Activated CD4-positive, alpha-beta memory T cell treated with anti-CD3 and anti-CD28 coated beads for 36 hours (primary cell): ENCODE measurements around the gene PHF5A. TPM values are rescaled to one million over a fixed set of nuclear protein-coding genes. Genes with fewer than 3 reads are reported as not detected.

Experiments
- CTCF ChIA-PET: fragments of 350-600 bp; sonication (Branson Sonifier 250); formaldehyde crosslinking; loops from one replicate; lab custom pipeline; 2021; ENCODE audit warnings: antibody characterized with exemption, inconsistent platforms; lab: Charles Lee
- POLR2A ChIA-PET: fragments of 350-600 bp; sonication (Branson Sonifier 250); formaldehyde crosslinking; loops from one replicate; lab custom pipeline; 2021; ENCODE audit warnings: antibody characterized with exemption; lab: Charles Lee
- DNase-seq: peaks from one replicate; pipeline ENCODE4 v3.0.0-alpha.2; 2020
- H3K27ac Mint-ChIP-seq: one replicate; pipeline ENCODE4 v1.8.0; 2021; ENCODE audit warnings: mixed read lengths
- H3K27me3 Mint-ChIP-seq: one replicate; pipeline ENCODE4 v1.8.0; 2021; ENCODE audit warnings: mixed read lengths
- H3K36me3 Mint-ChIP-seq: one replicate; pipeline ENCODE4 v1.8.0; 2021; ENCODE audit warnings: mixed read lengths
- H3K4me1 Mint-ChIP-seq: one replicate; pipeline ENCODE4 v1.8.0; 2021; ENCODE audit warnings: low read depth, mixed read lengths
- H3K4me3 Mint-ChIP-seq: one replicate; pipeline ENCODE4 v1.8.0; 2021; ENCODE audit warnings: mild to moderate bottlenecking, mixed read lengths
- H3K9me3 Mint-ChIP-seq: one replicate; pipeline ENCODE4 v1.8.0; 2021; ENCODE audit warnings: mixed read lengths
- intact Hi-C: fragments of 100-400 bp; cut with micrococcal nuclease; formaldehyde crosslinking; loops from one replicate; pipeline ENCODE4 v1.15.1; 2023
- total RNA-seq, 2 experiments: library from RNA; stranded (reverse); gene quantifications; one replicate each; pipeline ENCODE4 v1.2.3, GENCODE V29; 2021

The PHF5A gene
- total RNA-seq, 2 experiments from 2014 or later: 55.4 to 60.0 TPM

DNA sequence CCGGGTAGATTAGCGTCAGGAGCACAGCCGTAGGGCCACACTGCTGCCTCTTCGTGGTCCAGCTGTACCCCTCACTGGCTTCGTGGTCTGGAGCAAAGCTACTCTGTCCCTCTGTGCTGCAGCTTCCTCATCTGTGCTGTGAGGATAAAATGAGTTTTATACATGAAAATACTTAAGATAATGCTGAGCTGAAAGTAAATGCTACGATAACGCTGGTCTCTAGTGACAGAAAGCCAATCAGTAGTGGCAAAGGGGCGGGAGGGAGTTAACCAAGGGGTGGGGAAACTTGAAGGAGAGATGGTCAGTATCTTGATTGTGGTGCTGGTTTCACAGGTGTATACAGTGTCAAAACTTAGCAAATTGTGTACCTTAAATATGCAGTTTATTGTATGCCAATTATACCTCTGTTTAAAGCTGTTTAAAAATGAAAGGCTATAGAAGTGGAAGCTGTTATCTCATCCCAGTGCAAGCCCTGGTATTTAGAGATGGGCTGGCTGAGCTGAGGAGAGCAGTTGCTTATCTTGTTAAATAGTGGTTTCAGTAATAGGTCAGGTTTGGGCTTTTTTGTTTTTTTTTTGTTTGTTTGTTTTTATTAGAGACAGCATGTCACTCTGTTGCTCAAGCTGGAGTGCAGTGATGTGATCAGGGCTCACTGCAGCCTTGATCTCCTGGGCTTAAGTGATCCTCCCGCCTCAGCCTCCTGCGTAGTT is 37.2 kb upstream of the PHF5A start:
- intact Hi-C loops: no loop called here
- no peaks in the 10 kb centered on the region for H3K27me3 Mint-ChIP-seq
- ChIA-PET POLR2A (no interaction called here), CTCF (interaction anchor here (1.6 to 3.5 kb wide), 3 partner anchors 12 to 102 kb away, joined by 3 to 17 read pairs (median 6); no protein-coding TSS in a partner anchor)
- H3K4me3 Mint-ChIP-seq: no peak overlapping the region
- H3K27ac Mint-ChIP-seq: no peak overlapping the region
- H3K9me3 Mint-ChIP-seq: no peaks in the 10 kb centered on the region
- H3K4me1 Mint-ChIP-seq: no peaks in the 10 kb centered on the region
- peaks cover 14% of the 10 kb centered on the region for H3K36me3 Mint-ChIP-seq
- no peak for DNase-seq

GRCh38 chr22:41504816-41505215 is 36.3 kb upstream of the PHF5A start:
- no peak overlapping the region for H3K27ac Mint-ChIP-seq
- no peaks in the 10 kb centered on the region for H3K4me1 Mint-ChIP-seq
- H3K36me3 Mint-ChIP-seq: peaks cover 15% of the 10 kb centered on the region
- DNase-seq: no peak
- no peaks in the 10 kb centered on the region for H3K9me3 Mint-ChIP-seq
- intact Hi-C loops: no loop called here
- no peak overlapping the region for H3K4me3 Mint-ChIP-seq
- H3K27me3 Mint-ChIP-seq: no peaks in the 10 kb centered on the region
- POLR2A ChIA-PET: no interaction called here
- CTCF ChIA-PET: interaction anchor here (0.5 to 3.5 kb wide), 3 partner anchors 13 to 116 kb away, joined by 3 to 17 read pairs (median 6); no protein-coding TSS in a partner anchor

GRCh38 chr22:41504397-41504796 is 35.9 kb upstream of the PHF5A start:
- CTCF ChIA-PET: interaction anchor here (0.5 to 3.5 kb wide), 3 partner anchors 13 to 115 kb away, joined by 3 to 17 read pairs (median 3); no protein-coding TSS in a partner anchor
- intact Hi-C loops: no loop called here
- Mint-ChIP-seq H3K9me3 (no peaks in the 10 kb centered on the region), H3K27ac (no peak overlapping the region), H3K27me3 (no peaks in the 10 kb centered on the region), H3K4me1 (no peaks in the 10 kb centered on the region), H3K36me3 (peaks cover 17% of the 10 kb centered on the region), H3K4me3 (no peak overlapping the region)
- no peak for DNase-seq
- POLR2A ChIA-PET: no interaction called here

DNA sequence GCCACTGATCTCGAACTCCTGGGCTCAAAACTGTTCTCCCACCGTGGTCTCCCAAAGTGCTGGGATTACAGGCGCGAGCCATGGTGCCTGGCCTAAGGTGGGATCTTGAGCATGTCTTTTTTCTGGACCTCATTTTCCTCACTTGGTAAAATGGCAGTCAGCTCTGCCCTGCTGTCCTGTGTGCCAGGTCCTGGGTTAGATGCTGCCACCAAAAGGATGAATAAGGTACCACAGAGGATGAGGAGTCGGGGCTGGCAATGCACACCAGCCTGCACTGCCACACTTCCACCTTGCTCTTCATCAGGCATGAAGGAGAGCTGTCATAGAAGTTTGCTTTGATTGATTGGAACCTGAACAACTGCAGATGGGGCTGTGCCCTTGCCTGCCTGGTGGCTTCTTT is 32.7 kb upstream of the PHF5A start:
- Mint-ChIP-seq H3K4me3 (no peak overlapping the region), H3K4me1 (no peaks in the 10 kb centered on the region), H3K9me3 (no peaks in the 10 kb centered on the region), H3K36me3 (peaks cover 12% of the 10 kb centered on the region), H3K27ac (no peak overlapping the region), H3K27me3 (no peaks in the 10 kb centered on the region)
- peak; percentile 33 for DNase-seq
- intact Hi-C loops: no loop called here
- ChIA-PET POLR2A (interaction anchor here (1.0 kb wide), 1 partner anchor 32 kb away, joined by 3 read pairs; the partner anchor contains the start of genes ACO2 and PHF5A), CTCF (interaction anchor here (1.1 to 4.9 kb wide), 5 partner anchors 13 to 102 kb away, joined by 3 to 68 read pairs (median 4); no protein-coding TSS in a partner anchor)

- H3K27me3 Mint-ChIP-seq: no peaks in the 10 kb centered on the region
- no peak overlapping the region for H3K4me3 Mint-ChIP-seq
- ChIA-PET POLR2A (no interaction called here), CTCF (interaction anchor here (1.2 to 4.9 kb wide), 3 partner anchors 27 to 101 kb away, joined by 3 to 68 read pairs (median 7); no protein-coding TSS in a partner anchor)
- intact Hi-C loops: no loop called here
- no peaks in the 10 kb centered on the region for H3K4me1 Mint-ChIP-seq
- no peaks in the 10 kb centered on the region for H3K9me3 Mint-ChIP-seq
- no peak overlapping the region for H3K27ac Mint-ChIP-seq
- peaks cover 12% of the 10 kb centered on the region for H3K36me3 Mint-ChIP-seq
- no peak for DNase-seq
Observed at GRCh38 chr22:41500303-41500702, 31.8 kb upstream of the PHF5A start.

DNA sequence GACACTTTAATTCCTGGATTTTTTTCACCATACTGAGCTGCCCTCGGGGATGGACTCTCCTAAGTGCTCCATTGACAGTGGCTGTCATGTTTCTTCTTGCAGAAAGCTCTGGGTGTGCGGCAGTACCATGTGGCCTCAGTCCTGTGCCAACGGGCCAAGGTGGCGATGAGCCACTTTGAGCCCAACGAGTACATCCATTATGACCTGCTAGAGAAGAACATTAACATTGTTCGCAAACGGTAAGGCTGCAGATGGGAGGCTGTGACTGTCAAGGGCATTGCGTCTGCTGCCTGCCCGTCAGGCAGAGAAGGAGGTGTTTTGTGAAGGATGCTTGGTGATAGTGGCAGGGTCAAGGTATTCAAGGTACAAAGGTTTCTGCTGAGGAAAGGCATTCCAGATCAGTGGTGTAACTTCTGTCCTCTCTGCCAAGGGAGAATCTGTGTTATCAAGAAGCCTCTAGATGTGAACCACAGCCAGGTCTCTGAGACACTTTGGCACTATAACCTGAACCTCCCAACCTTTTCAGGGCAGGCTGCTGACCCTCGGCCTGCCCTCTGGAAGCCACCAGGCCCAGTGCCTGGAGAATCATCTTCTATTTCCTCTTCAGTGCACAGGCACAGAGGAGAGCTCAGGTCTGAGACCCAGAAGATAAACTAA is 31.3 kb upstream of the PHF5A start:
- H3K27ac Mint-ChIP-seq: no peak overlapping the region
- H3K27me3 Mint-ChIP-seq: no peaks in the 10 kb centered on the region
- POLR2A ChIA-PET: no interaction called here
- DNase-seq: no peak
- no peaks in the 10 kb centered on the region for H3K4me1 Mint-ChIP-seq
- CTCF ChIA-PET: interaction anchor here (0.8 to 4.9 kb wide), 4 partner anchors 17 to 97 kb away, joined by 3 to 68 read pairs (median 5); no protein-coding TSS in a partner anchor
- peaks cover 10% of the 10 kb centered on the region for H3K36me3 Mint-ChIP-seq
- no peaks in the 10 kb centered on the region for H3K9me3 Mint-ChIP-seq
- H3K4me3 Mint-ChIP-seq: no peak overlapping the region
- intact Hi-C loops: no loop called here

DNA sequence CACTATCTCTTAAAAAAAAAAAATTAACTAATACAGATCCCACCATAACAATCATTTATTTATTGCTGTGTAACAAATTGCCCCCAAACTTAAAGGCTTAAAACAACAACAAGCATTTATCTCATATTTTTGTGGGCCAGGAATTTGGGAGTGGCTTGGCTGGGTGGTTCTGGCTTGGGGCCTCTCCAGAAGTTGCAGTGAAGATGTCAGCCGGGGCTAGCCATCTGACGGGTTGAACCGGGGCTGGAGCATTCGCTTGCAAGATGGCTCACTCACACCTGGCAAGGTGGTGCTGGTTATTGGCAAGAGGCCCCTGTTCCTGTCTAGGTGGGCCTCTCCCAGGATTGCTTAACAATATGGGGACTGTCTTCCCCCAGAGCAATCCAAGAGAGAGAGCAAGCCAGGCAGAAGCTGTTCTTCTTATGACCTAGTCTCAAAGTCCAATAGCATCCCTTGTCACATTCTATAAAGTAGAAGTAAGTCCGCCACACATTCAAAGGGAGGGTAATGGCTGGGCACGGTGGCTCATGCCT is 29.9 kb upstream of the PHF5A start:
- Mint-ChIP-seq H3K27me3 (no peaks in the 10 kb centered on the region), H3K36me3 (peaks cover 10% of the 10 kb centered on the region), H3K27ac (no peak overlapping the region), H3K9me3 (no peaks in the 10 kb centered on the region), H3K4me3 (no peak overlapping the region), H3K4me1 (no peaks in the 10 kb centered on the region)
- DNase-seq: no peak
- POLR2A ChIA-PET: interaction anchor here (0.6 kb wide), 1 partner anchor 52 kb away, joined by 3 read pairs; the partner anchor contains the start of gene TOB2
- intact Hi-C loops: no loop called here
- CTCF ChIA-PET: interaction anchor here (0.7 to 4.9 kb wide), 3 partner anchors 96 to 154 kb away, joined by 3 to 68 read pairs (median 3); no protein-coding TSS in a partner anchor

GRCh38 chr22:41491374-41492100 is 23.0 kb upstream of the PHF5A start:
- intact Hi-C loops: no loop called here
- Mint-ChIP-seq H3K9me3 (no peaks in the 10 kb centered on the region), H3K4me3 (no peak overlapping the region), H3K36me3 (no peaks in the 10 kb centered on the region), H3K4me1 (peaks cover 10% of the 10 kb centered on the region), H3K27me3 (no peaks in the 10 kb centered on the region), H3K27ac (no peak overlapping the region)
- POLR2A ChIA-PET: no interaction called here
- no peak for DNase-seq
- CTCF ChIA-PET: interaction anchor here (1.3 kb wide), 1 partner anchor 35 kb away, joined by 4 read pairs; no protein-coding TSS in a partner anchor

DNA sequence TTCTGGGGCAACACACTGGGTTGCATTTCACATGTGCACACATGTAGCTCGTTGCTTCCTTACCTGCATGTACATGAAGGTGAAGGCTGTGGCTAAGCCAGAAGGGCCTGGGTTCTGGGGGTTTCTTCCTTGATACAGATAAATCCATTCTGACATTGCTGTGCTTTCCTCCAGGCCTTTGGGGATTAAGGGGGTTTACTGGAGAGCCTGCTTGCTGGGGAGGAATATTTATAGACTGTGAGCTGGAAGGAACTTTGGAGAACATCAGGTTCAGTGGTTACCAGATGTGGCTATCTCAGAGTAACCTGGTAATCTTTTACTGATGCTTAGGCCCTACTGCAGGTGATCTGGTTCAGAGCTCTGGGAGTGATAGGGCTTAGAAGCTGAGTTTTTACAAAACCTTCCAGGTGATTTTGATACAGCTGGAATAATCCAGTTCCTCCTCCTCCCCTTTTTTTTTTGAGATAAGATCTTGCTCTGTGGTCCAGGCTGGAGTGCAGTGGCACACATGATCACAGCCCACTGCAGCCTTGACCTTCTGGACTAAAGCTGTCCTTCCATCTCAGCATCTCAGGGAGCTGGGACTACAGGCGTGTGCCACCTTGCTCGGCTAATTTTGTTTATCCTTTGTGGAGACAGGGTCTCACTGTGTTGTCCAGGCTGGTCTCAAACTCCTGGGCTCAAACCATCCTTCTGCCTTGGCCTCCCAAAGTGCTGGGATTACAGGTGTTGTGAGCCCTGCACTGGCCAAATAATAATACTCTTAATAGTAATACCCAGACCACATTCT is 20.3 kb upstream of the PHF5A start:
- no peaks in the 10 kb centered on the region for H3K36me3 Mint-ChIP-seq
- no peak overlapping the region for H3K27ac Mint-ChIP-seq
- H3K9me3 Mint-ChIP-seq: no peaks in the 10 kb centered on the region
- no peak for DNase-seq
- H3K4me1 Mint-ChIP-seq: peaks cover 15% of the 10 kb centered on the region
- H3K4me3 Mint-ChIP-seq: no peak overlapping the region
- ChIA-PET POLR2A (interaction anchor here (0.6 kb wide), 3 partner anchors 12 to 33 kb away, joined by 3 to 5 read pairs (median 4); no protein-coding TSS in a partner anchor), CTCF (interaction anchor here (1.5 kb wide), 1 partner anchor 85 kb away, joined by 5 read pairs; no protein-coding TSS in a partner anchor)
- intact Hi-C loops: no loop called here
- H3K27me3 Mint-ChIP-seq: no peaks in the 10 kb centered on the region

DNA sequence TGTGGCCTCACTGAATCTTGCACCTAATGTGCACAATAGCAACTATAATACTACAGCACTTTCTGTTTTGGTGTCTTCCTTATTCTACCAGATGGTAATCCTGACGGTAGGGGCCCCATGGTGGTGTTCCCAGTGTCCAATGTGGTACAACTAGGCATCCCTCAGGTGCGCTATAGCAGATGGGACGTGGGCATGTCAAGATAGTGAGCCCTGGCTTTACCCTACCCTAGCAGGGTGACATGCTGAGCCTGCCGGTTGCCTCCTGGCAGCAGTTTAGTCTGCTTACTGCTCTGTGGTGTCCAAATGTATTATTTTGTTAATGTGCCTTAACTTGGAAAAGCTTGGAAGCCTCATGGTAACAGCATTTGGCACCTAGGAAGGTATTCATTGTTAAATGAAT is 19.6 kb upstream of the PHF5A start:
- CTCF ChIA-PET: interaction anchor here (1.5 kb wide), 1 partner anchor 85 kb away, joined by 5 read pairs; no protein-coding TSS in a partner anchor
- H3K27ac Mint-ChIP-seq: no peak overlapping the region
- intact Hi-C loops: no loop called here

More for the DNA sequence above, 19.6 kb upstream of the PHF5A start:
- DNase-seq: no peak
- Mint-ChIP-seq H3K9me3 (no peaks in the 10 kb centered on the region), H3K4me3 (no peak overlapping the region), H3K27me3 (no peaks in the 10 kb centered on the region), H3K36me3 (no peaks in the 10 kb centered on the region), H3K4me1 (peaks cover 15% of the 10 kb centered on the region)
- POLR2A ChIA-PET: interaction anchor here (0.6 kb wide), 1 partner anchor 11 kb away, joined by 5 read pairs; no protein-coding TSS in a partner anchor
